GM19438 (cell line): ENCODE measurements around the gene CEP43.

Source experiments
- ATAC-seq: cut with Tn5 transposase; IDR thresholded peaks from one replicate; pipeline ENCODE4 v1.9.1; 2021; ENCODE audit warnings: low read depth; ENCODE audit not compliant: unreplicated experiment

The CEP43 gene

DNA sequence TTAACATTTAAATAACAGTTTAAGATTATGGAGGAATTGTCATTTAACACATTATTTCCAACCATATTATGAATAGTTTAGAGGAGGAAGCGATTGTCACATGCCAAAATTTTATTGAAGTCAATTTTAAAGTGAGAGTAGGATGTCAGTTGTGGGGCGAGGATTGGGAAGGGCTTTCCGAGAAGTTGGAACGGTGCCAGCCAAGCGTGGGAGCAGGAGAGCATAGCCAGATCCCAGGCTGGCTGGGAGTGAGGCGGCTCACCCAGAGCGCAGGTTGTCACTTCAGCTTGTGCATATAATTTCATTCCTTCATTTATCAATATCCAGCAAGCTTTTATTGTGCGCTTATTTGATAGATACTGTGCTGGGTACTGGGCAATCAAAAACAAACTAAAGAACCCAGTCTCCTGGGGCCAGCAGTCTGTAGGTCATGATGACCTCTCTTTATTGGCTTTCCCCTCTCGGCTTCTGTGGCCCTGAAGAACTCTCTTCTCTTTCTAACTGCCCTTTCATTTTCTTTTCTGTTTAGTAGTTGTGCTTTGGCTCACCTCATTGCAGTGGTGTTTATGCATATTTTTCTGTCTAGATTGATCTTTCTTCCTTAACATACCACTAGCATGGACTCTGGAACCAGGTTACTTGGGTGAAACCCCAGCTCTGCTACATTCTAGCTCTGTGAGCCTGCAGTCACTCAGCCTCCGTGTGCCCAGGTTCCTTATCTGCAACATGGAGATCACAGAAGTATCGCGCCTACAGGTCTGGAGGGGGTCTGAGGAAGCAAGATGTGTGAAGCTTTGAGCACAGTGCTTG lies 6.4 kb downstream of the CEP43 start:
- ATAC-seq = no peak

- ATAC-seq = no peak
Observed at GRCh38 chr6:167007985-167008384, 8.8 kb downstream of the CEP43 start.

- ATAC-seq = no peak
Observed at GRCh38 chr6:167013067-167013466, 13.9 kb downstream of the CEP43 start.

GRCh38 chr6:167013946-167014345 lies 14.7 kb downstream of the CEP43 start:
- no peak for ATAC-seq

DNA sequence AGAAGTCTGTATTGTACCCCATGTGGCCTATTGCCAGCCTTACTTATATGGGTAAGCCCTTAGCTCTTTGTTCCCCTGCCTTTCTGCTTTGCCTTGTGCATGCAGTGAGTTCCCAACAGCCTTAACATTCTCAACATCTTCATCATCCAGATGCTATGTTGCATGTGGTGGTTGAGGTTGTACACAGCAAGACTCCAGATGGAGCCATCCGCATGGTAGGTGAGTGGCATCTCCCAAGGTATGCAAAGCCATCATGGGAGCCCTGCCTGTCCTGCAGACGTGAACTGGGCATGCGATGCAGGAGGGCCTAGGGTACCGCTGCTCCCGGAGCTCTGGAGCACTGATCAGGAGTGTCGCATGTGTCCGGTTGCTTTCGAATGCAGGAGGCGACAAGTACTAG lies 16.1 kb downstream of the CEP43 start:
- ATAC-seq = no peak

- ATAC-seq = peak; percentile 84
Observed at GRCh38 chr6:167020206-167020605, 21.0 kb downstream of the CEP43 start.

GRCh38 chr6:167027308-167027707 lies 28.1 kb downstream of the CEP43 start:
- no peak for ATAC-seq

GRCh38 chr6:167027772-167028171 lies 28.6 kb downstream of the CEP43 start:
- no peak for ATAC-seq

- ATAC-seq = no peak
Observed at GRCh38 chr6:167030222-167031072, 31.2 kb downstream of the CEP43 start.

DNA sequence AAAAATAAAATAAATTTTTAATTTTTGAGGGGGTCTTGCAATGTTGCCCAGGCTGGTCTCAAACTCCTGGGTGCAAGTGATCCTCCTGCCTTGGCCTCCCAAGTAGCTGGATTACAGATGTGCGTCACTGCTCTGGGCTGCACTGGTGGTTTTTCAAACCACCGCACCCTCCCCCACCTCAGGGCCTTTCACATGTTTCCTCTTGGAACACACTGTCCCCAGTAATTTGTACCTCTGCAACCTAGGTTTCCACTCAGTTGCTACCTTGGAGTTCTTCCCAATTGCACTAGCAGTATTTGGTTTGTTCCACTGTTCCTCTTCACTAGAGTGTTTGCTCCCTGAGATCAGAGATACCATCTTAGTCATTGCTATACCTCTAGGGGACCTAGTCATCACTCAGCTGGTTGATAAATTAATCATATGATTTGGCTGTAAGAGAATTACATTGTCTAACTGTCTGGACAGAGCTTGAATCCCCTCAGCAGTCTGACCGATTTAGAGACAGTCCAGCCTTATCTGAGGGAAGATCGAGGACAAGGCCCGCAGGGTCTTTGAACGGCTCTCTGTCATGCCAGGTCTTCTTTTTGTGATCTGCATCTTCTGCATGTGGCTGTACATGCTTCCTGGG lies 32.0 kb downstream of the CEP43 start:
- no peak for ATAC-seq

GRCh38 chr6:167034056-167034455 lies 34.9 kb downstream of the CEP43 start:
- no peak for ATAC-seq

- ATAC-seq = no peak
Observed at GRCh38 chr6:167037762-167038161, 38.6 kb downstream of the CEP43 start.

GRCh38 chr6:167044696-167045095 lies 45.5 kb downstream of the CEP43 start:
- ATAC-seq = no peak

- no peak for ATAC-seq
Observed at GRCh38 chr6:167045828-167046580, 46.8 kb downstream of the CEP43 start.

- peak; percentile 7 for ATAC-seq
Observed at GRCh38 chr6:167046861-167047495, 47.8 kb downstream of the CEP43 start.

DNA sequence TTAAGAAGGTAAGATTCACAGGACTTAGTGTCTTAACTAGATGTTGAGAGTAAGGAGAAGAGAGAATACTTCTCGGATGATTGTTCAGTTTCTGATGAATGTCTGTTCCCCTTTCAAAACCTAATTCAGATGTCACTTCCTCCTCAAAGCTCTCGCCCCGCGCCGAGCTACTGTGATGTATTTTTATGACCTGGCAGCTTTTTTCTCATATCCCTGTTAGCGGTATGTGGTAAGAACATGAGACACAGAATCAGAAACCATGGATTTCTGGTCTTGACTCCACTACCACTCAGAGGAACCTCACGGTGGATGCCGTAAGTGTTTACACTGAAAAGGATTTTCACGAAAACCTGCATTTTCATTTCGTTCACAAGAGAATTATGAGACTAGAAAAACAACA lies 48.4 kb downstream of the CEP43 start:
- ATAC-seq = peak; percentile 86
